Skeletal muscle satellite cell (primary cell): ENCODE results near the gene OAF.
"Not testable (repeated sequence)": the region's sequence is repeated elsewhere in the genome, so short reads cannot be mapped to it uniquely, and the experiment has no call there.

Source experiments
- H3K27me3 ChIP-seq: 2 replicates; pipeline ENCODE4 v1.7.0; 2013; ENCODE audit warnings: low read length; ENCODE audit not compliant: control insufficient read depth, insufficient read depth
- H3K36me3 ChIP-seq: 2 replicates; pipeline ENCODE4 v1.7.0; 2013; ENCODE audit warnings: mild to moderate bottlenecking, control low read depth, low read length; ENCODE audit not compliant: insufficient read depth
- H3K4me1 ChIP-seq: 2 replicates; pipeline ENCODE4 v1.7.0; 2013; ENCODE audit warnings: low read length; ENCODE audit not compliant: control insufficient read depth, insufficient read depth
- H3K4me2 ChIP-seq: 2 replicates; pipeline ENCODE4 v1.7.0; 2013; ENCODE audit warnings: mild to moderate bottlenecking, low read length
- H3K4me3 ChIP-seq: 2 replicates; pipeline ENCODE4 v1.7.0; 2013; ENCODE audit warnings: low read length
- H3K9ac ChIP-seq: 2 replicates; pipeline ENCODE4 v1.7.0; 2013; ENCODE audit warnings: mild to moderate bottlenecking, low read depth, low read length, moderate library complexity
- H3K9me3 ChIP-seq: replicated peaks from 2 replicates; pipeline ENCODE4 v1.7.0; 2013; ENCODE audit warnings: mild to moderate bottlenecking, control low read depth, low read length

The OAF gene

GRCh38 chr11:120174866-120175265 is 36.0 kb upstream of the OAF start:
- H3K4me2 ChIP-seq, result no peak overlapping the region
- H3K9me3 ChIP-seq, result no peaks in the 10 kb centered on the region
- peaks cover 77% of the 10 kb centered on the region for H3K27me3 ChIP-seq
- H3K36me3 ChIP-seq, result no peaks in the 10 kb centered on the region
- no peak overlapping the region for H3K9ac ChIP-seq
- H3K4me3 ChIP-seq, result no peak overlapping the region
- H3K4me1 ChIP-seq, result no peaks in the 10 kb centered on the region

DNA sequence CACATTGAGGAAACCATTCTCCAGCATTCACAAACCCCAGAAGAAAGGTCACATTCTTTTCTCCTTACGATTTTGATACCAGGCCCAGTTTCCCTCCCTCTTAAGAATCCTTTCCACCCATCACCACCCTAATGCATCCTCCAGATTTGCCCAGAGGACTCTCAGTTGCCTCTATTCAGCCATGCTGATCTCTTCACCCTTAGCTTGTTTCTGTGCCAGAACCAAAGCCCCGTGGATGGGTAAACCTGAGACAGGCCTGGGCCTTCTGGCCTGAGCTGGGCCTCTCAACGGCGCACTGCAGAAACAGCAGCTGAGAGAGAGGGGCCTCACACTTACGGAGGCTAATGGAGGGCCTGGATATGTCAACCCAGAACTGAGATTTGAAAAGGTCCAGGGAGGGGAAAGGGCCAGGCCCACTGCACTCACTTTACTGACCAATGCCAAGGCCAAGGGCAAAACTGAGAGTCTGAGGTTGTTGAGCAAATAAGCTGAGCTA is 32.2 kb upstream of the OAF start:
- H3K4me3 ChIP-seq, result no peak overlapping the region
- H3K4me1 ChIP-seq, result no peaks in the 10 kb centered on the region
- peaks cover 53% of the 10 kb centered on the region for H3K27me3 ChIP-seq

DNA sequence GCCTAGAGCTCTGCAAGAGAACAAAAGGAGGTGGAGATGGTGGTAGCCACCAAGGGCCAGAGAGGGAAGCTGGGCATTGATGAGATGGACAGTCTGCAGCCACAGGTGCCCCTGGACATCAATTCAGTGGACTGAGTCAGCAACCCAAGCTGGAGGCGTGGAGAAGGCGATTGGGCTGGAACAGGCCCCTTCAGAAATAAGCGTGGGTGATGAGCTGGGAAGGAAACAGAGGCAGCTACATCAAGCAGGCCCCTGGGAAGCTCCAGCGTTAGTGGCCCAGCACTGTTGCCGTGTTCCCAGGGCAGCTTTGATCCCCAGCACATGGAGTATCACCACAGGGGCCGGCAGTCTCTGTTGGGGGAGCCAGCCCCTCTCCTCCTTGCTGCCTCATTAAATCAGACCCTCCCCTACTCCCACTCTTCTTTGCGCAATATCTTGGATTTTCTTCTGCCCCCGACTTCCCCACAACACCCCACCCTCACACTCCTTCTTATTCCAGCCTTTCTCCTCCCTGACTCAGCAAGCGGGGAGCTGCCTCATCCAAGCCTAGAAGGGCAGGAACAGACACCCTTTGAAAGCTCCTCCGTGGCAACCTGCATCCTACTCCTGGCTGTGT is 31.7 kb upstream of the OAF start:
- no peaks in the 10 kb centered on the region for H3K4me1 ChIP-seq
- H3K36me3 ChIP-seq, result no peaks in the 10 kb centered on the region
- H3K4me2 ChIP-seq, result no peak overlapping the region
- H3K4me3 ChIP-seq, result no peak overlapping the region
- H3K9me3 ChIP-seq, result no peaks in the 10 kb centered on the region
- no peak overlapping the region for H3K9ac ChIP-seq
- peaks cover 53% of the 10 kb centered on the region for H3K27me3 ChIP-seq

More for the DNA sequence above, 32.2 kb upstream of the OAF start:
- no peaks in the 10 kb centered on the region for H3K36me3 ChIP-seq
- H3K9me3 ChIP-seq, result no peaks in the 10 kb centered on the region
- no peak overlapping the region for H3K4me2 ChIP-seq
- H3K9ac ChIP-seq, result no peak overlapping the region

GRCh38 chr11:120180063-120180462 is 30.8 kb upstream of the OAF start:
- not testable (repeated sequence) for H3K9ac ChIP-seq, H3K4me3 ChIP-seq

GRCh38 chr11:120180551-120181232 is 30.1 kb upstream of the OAF start:
- H3K4me1 ChIP-seq, result no peaks in the 10 kb centered on the region
- H3K9ac ChIP-seq, result no peak overlapping the region
- H3K4me3 ChIP-seq, result no peak overlapping the region
- peaks cover 53% of the 10 kb centered on the region for H3K27me3 ChIP-seq
- H3K36me3 ChIP-seq, result no peaks in the 10 kb centered on the region
- no peaks in the 10 kb centered on the region for H3K9me3 ChIP-seq
- H3K4me2 ChIP-seq, result no peak overlapping the region

More at GRCh38 chr11:120180063-120180462, 30.8 kb upstream of the OAF start:
- H3K27me3 ChIP-seq, result peaks cover 53% of the 10 kb centered on the region
- not testable (repeated sequence) for H3K36me3 ChIP-seq, H3K4me1 ChIP-seq, H3K4me2 ChIP-seq, H3K9me3 ChIP-seq

GRCh38 chr11:120181376-120181975 is 29.4 kb upstream of the OAF start:
- Histone ChIP-seq H3K4me1 (no peaks in the 10 kb centered on the region), H3K9me3 (no peaks in the 10 kb centered on the region)

GRCh38 chr11:120182372-120182771 is 28.5 kb upstream of the OAF start:
- no peaks in the 10 kb centered on the region for H3K36me3 ChIP-seq
- H3K4me2 ChIP-seq, result no peak overlapping the region
- H3K4me3 ChIP-seq, result no peak overlapping the region
- peaks cover 51% of the 10 kb centered on the region for H3K27me3 ChIP-seq
- no peaks in the 10 kb centered on the region for H3K9me3 ChIP-seq
- no peak overlapping the region for H3K9ac ChIP-seq
- no peaks in the 10 kb centered on the region for H3K4me1 ChIP-seq

More at GRCh38 chr11:120181376-120181975, 29.4 kb upstream of the OAF start:
- Histone ChIP-seq H3K9ac (no peak overlapping the region), H3K4me2 (no peak overlapping the region), H3K36me3 (no peaks in the 10 kb centered on the region), H3K27me3 (peaks cover 52% of the 10 kb centered on the region), H3K4me3 (no peak overlapping the region)

DNA sequence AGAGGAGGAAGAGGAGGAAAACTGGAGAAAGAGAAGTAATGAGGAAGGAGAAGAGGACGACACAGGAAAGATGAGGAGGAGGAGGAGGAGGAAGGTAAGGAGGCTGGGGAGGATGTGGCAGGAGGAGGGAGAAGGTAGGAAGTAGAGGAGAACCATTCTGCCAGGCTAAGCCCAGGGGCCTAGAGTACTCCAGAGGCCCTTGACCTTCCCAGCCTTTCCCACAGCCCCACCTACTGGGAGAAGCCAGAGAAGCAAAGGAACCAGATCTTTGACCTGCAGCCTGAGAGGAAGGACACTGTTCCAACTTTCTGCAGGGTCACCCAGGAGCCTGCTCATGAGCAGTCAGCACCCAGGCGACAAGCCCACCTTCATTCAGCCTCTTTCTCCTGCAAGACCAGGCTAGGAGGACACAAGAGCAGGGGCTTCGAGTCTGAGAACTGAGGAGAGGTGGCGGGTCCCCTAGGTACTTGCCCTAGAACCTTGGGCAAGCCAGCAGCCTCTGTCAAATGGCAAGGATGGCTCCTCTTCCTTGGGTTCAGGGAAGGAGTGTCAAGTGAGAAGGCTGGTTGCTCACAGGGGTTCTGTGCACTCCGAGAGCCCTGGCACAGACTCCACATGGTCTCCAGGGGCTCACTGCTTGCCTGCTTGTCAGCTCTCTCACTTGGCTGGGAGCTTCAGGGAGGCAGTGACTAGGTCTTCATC is 27.9 kb upstream of the OAF start:
- Histone ChIP-seq H3K4me1 (no peaks in the 10 kb centered on the region), H3K36me3 (no peaks in the 10 kb centered on the region), H3K9ac (no peak overlapping the region), H3K27me3 (peaks cover 57% of the 10 kb centered on the region), H3K4me3 (no peak overlapping the region), H3K4me2 (no peak overlapping the region), H3K9me3 (no peaks in the 10 kb centered on the region)

GRCh38 chr11:120183701-120184141 is 27.1 kb upstream of the OAF start:
- Histone ChIP-seq H3K4me1 (no peaks in the 10 kb centered on the region), H3K4me2 (no peak overlapping the region), H3K9me3 (no peaks in the 10 kb centered on the region), H3K27me3 (peaks cover 60% of the 10 kb centered on the region), H3K36me3 (no peaks in the 10 kb centered on the region), H3K9ac (no peak overlapping the region), H3K4me3 (no peak overlapping the region)

- no peaks in the 10 kb centered on the region for H3K36me3 ChIP-seq
- H3K27me3 ChIP-seq, result peaks cover 63% of the 10 kb centered on the region
- no peaks in the 10 kb centered on the region for H3K4me1 ChIP-seq
- no peak overlapping the region for H3K9ac ChIP-seq
- no peak overlapping the region for H3K4me3 ChIP-seq
- H3K4me2 ChIP-seq, result no peak overlapping the region
- no peaks in the 10 kb centered on the region for H3K9me3 ChIP-seq
These were observed 26.4 kb upstream of the OAF start for GRCh38 chr11:120184371-120184945.
